ENCODE results near the gene GPR132.
A peak's percentile ranks its signal among the peaks of the same experiment; 100 is the strongest.
"Not testable (repeated sequence)": the region's sequence is repeated elsewhere in the genome, so short reads cannot be mapped to it uniquely, and the experiment has no call there.

GPR132 gene

DNA sequence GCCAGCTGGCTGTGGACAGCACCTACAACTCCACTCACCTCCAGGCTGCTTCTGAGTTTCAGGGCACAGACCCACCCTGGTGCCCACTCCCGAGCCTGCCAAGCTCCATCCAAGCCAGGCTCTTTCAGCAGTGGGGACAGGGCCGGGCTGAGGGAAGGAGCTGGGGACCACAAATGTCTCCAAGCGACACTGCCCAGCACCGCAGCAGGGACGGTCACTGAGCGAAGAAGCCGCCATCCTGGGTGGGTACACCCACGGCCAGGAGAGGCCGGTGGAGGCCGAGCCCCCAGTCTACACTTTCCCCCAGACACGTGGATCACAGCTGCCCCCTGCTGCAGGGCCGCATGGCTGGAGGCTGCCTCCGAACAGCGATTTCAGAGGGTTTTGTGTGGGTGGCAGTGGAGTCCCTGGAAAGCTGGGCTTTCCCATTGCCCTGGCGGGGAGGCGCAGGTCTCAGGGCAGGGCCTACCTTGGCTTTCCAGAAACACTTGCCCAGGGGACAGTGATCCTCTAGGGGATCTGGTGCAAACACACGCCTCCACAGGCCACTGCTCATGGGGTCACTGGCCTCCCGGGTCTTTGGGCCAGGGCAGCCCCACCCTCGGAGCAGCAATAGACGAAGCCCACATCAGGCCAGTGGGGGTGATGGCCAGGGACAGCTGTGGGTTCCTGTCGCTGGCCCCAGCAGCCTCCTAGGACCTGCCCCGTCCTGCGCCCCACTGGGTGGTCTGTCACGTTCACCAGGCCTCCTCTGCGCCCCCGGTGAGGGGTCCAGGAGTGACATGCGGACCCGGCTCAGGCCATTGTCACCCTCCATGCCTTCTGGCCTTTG, 1.2 kb upstream of the GPR132 start:
- H3K4me3 ChIP-seq (replicated peaks; ENCODE audit: insufficient read depth, low read length): no peak overlapping the region

DNA sequence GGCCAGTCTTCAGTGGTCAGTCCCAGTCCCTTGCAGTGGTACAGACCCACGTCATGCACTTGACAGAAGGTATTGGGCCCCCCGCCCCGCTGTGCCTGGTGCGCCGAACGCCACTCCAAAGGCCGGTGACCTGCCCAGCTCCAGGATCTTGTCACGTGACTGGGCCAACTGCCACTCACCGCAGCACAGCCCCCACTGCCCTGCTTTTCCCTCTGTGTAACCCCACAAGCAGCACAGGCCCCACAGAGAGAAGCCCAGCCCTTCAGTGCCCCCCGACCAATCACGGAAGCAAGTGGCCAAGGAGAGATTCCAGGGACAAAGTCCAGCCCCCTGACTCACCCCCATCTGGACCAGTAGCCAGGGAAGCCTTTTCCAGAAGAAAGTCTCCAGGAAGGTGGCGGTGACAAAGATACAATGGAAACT, 498 bp downstream of the GPR132 start:
- no peaks in the 10 kb centered on the region for H3K27me3 ChIP-seq (ENCODE audit: insufficient read depth, poor library complexity, severe bottlenecking)
- H3K4me3 ChIP-seq (replicated peaks; ENCODE audit: insufficient read depth, low read length): peak overlapping the region; percentile 71
- peak overlapping the region; percentile 95 for H3K27ac ChIP-seq (replicated peaks)
- TF ChIP-seq SPI1 (IDR thresholded peaks at IDR 0.05; ENCODE audit: borderline replicate concordance, low read depth) (no peak), GABPA (IDR thresholded peaks at IDR 0.05; ENCODE audit: low read depth) (no peak), POLR2AphosphoS5 (IDR thresholded peaks at IDR 0.05; ENCODE audit: low read depth) (no peak)
- TF ChIP-seq, protein P1, sequence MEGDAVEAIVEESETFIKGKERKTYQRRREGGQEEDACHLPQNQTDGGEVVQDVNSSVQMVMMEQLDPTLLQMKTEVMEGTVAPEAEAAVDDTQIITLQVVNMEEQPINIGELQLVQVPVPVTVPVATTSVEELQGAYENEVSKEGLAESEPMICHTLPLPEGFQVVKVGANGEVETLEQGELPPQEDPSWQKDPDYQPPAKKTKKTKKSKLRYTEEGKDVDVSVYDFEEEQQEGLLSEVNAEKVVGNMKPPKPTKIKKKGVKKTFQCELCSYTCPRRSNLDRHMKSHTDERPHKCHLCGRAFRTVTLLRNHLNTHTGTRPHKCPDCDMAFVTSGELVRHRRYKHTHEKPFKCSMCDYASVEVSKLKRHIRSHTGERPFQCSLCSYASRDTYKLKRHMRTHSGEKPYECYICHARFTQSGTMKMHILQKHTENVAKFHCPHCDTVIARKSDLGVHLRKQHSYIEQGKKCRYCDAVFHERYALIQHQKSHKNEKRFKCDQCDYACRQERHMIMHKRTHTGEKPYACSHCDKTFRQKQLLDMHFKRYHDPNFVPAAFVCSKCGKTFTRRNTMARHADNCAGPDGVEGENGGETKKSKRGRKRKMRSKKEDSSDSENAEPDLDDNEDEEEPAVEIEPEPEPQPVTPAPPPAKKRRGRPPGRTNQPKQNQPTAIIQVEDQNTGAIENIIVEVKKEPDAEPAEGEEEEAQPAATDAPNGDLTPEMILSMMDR (IDR thresholded peaks at IDR 0.05; ENCODE audit: insufficient read depth, low read length): no peak
- TF ChIP-seq, protein P2, sequence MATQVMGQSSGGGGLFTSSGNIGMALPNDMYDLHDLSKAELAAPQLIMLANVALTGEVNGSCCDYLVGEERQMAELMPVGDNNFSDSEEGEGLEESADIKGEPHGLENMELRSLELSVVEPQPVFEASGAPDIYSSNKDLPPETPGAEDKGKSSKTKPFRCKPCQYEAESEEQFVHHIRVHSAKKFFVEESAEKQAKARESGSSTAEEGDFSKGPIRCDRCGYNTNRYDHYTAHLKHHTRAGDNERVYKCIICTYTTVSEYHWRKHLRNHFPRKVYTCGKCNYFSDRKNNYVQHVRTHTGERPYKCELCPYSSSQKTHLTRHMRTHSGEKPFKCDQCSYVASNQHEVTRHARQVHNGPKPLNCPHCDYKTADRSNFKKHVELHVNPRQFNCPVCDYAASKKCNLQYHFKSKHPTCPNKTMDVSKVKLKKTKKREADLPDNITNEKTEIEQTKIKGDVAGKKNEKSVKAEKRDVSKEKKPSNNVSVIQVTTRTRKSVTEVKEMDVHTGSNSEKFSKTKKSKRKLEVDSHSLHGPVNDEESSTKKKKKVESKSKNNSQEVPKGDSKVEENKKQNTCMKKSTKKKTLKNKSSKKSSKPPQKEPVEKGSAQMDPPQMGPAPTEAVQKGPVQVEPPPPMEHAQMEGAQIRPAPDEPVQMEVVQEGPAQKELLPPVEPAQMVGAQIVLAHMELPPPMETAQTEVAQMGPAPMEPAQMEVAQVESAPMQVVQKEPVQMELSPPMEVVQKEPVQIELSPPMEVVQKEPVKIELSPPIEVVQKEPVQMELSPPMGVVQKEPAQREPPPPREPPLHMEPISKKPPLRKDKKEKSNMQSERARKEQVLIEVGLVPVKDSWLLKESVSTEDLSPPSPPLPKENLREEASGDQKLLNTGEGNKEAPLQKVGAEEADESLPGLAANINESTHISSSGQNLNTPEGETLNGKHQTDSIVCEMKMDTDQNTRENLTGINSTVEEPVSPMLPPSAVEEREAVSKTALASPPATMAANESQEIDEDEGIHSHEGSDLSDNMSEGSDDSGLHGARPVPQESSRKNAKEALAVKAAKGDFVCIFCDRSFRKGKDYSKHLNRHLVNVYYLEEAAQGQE (IDR thresholded peaks at IDR 0.05; ENCODE audit: insufficient replicate concordance, low read depth): no peak
- DNase-seq (ENCODE audit: low read depth in 1 of 2, low spot score in 1 of 2): peak; percentile 87 to 88

More for the DNA sequence above, 1.2 kb upstream of the GPR132 start:
- DNase-seq (ENCODE audit: low read depth in 1 of 2, low spot score in 1 of 2): no peak
- Histone ChIP-seq H3K27ac (replicated peaks) (peak overlapping the region; percentile 95), H3K27me3 (ENCODE audit: insufficient read depth, poor library complexity, severe bottlenecking) (no peaks in the 10 kb centered on the region)
- TF ChIP-seq, protein P1 (IDR thresholded peaks at IDR 0.05; ENCODE audit: insufficient read depth, low read length): no peak
- TF ChIP-seq GABPA (IDR thresholded peaks at IDR 0.05; ENCODE audit: low read depth) (no peak), POLR2AphosphoS5 (IDR thresholded peaks at IDR 0.05; ENCODE audit: low read depth) (no peak), SPI1 (IDR thresholded peaks at IDR 0.05; ENCODE audit: borderline replicate concordance, low read depth) (no peak)
- TF ChIP-seq, protein P2 (IDR thresholded peaks at IDR 0.05; ENCODE audit: insufficient replicate concordance, low read depth): no peak

DNA sequence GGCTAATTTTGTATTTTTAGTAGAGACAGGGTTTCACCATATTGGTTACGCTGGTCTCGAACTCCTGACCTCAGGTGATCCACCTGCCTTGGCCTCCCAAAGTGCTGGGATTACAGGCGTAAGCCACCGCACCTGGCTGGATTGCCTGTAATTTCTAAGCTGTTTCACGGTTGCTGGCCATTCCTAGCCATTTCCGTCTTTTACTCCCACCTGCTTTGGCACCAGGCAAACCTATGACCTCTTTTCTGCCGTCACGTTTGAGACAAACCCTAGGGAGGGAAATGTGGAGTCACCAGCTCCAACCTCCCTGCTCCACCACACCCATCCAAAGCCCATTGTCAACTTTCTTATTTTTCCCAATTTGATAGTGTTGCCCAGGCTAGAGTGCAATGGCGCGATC, 1.2 kb downstream of the GPR132 start:
- Histone ChIP-seq H3K27me3 (ENCODE audit: insufficient read depth, poor library complexity, severe bottlenecking) (no peaks in the 10 kb centered on the region), H3K4me3 (replicated peaks; ENCODE audit: insufficient read depth, low read length) (peak overlapping the region; percentile 71), H3K27ac (replicated peaks) (peak overlapping the region; percentile 95)
- TF ChIP-seq GABPA (IDR thresholded peaks at IDR 0.05; ENCODE audit: low read depth): no peak
- DNase-seq (ENCODE audit: low read depth in 1 of 2, low spot score in 1 of 2): no peak

DNA sequence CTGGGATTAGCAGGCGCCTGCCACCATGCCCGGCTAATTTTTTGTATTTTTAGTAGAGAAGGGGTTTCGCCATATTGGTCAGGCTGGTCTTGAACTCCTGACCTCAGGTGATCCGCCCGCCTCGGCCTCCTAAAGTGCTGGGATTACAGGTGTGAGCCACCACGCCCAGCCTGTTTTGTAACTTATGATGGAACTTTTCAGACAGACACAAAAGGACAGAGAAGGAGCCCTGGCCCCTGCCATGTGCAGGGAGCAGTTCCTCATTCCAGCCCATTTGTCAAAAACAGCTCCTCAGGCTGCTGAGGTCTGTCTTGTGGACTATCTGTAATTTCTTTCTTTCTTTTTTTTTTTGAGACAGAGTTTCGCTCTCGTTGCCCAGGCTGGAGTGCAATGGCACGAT, 1.7 kb downstream of the GPR132 start:
- TF ChIP-seq SPI1 (IDR thresholded peaks at IDR 0.05; ENCODE audit: borderline replicate concordance, low read depth) (peak; percentile 96), POLR2AphosphoS5 (IDR thresholded peaks at IDR 0.05; ENCODE audit: low read depth) (0 out of 2 replicates have a peak, but pooled peaks have one; percentile 16)

More for the DNA sequence above, 1.7 kb downstream of the GPR132 start:
- peak in 1 of 2 experiments; percentile 84 for DNase-seq (ENCODE audit: low read depth in 1 of 2, low spot score in 1 of 2)
- not testable (repeated sequence) for H3K27me3 ChIP-seq (ENCODE audit: insufficient read depth, poor library complexity, severe bottlenecking)
- Histone ChIP-seq H3K27ac (replicated peaks) (peak overlapping the region; percentile 95), H3K4me3 (replicated peaks; ENCODE audit: insufficient read depth, low read length) (peak overlapping the region; percentile 71)

Data from HL-60 (cell line).